GM12878 (cell line): Measurements from ENCODE around the gene PDCD6IP. TPM values are rescaled to one million over a fixed set of nuclear protein-coding genes. Genes with fewer than 3 reads are reported as not detected.

Source experiments
- HDGF ChIP-seq: fragments of 450-650 bp; IDR thresholded peaks from 2 replicates; pipeline ENCODE4 v1.6.1; 2016; ENCODE audit warnings: antibody characterized with exemption
- MLLT1 ChIP-seq: fragments of 450-650 bp; IDR thresholded peaks from 2 replicates; pipeline ENCODE4 v1.6.1; 2016; ENCODE audit warnings: mild to moderate bottlenecking
- PRDM15 ChIP-seq: fragments of 450-650 bp; formaldehyde crosslinking; IDR thresholded peaks from 2 replicates; pipeline ENCODE4 v1.4.0; 2020; ENCODE audit warnings: mild to moderate bottlenecking, moderate library complexity
- RAD21 ChIP-seq: IDR thresholded peaks from 2 replicates; pipeline ENCODE4 v1.6.1; 2011; ENCODE audit warnings: mild to moderate bottlenecking, low read depth, low read length, moderate library complexity; ENCODE audit not compliant: insufficient read depth
- SIN3A ChIP-seq: IDR thresholded peaks from 2 replicates; pipeline ENCODE4 v1.6.1; 2012; ENCODE audit warnings: low read depth, low read length, improper control_type of control experiment
- SP1 ChIP-seq: IDR thresholded peaks from one replicate; pipeline ENCODE4 v1.6.1; 2011; ENCODE audit warnings: low read depth, low read length
- SUZ12 ChIP-seq: fragments of 200-600 bp; sonication (generic); IDR thresholded peaks from one replicate; pipeline ENCODE4 v1.6.1; 2018; ENCODE audit warnings: antibody characterized with exemption, mild to moderate bottlenecking; ENCODE audit not compliant: unreplicated experiment
- polyA plus RNA-seq, 11 experiments: library from polyadenylated mRNA; depleted of rRNA in 4 of 11; unstranded in 6 of 11; stranded (reverse) in 5 of 11; fragments of >200 nt; fragmentation: Nextera tagmentation in 4 of 11; fragmentation: Illumina TruSeq in 1 of 11; extraction: Ambion mirVana in 4 of 11; extraction: Trizol in 1 of 11; gene quantifications; 1 replicate in 1 of 11; 2 replicates in 10 of 11; pipeline versions ENCODE4 v1.2.1 to v1.2.3, GENCODE V29; 2011 to 2016; ENCODE audit warnings: inconsistent platforms in 2 of 11, missing spikeins in 2 of 11, low read depth in 1 of 11
- total RNA-seq, 4 experiments: library from RNA; depleted of rRNA in 3 of 4; stranded (reverse); fragments of >200 nt in 3 of 4; fragmentation: Illumina TruSeq in 1 of 4; extraction: Trizol in 1 of 4; gene quantifications; 2 replicates each; pipeline versions ENCODE4 v1.2.1 to v1.2.3, GENCODE V29; 2013 to 2021

The PDCD6IP gene
- total and polyA plus RNA-seq, 10 of the 15 experiments (the other 5 are each of a cell fraction or from before 2014, with no cell fraction given): 16.0 to 169 (median 81.2) TPM

DNA sequence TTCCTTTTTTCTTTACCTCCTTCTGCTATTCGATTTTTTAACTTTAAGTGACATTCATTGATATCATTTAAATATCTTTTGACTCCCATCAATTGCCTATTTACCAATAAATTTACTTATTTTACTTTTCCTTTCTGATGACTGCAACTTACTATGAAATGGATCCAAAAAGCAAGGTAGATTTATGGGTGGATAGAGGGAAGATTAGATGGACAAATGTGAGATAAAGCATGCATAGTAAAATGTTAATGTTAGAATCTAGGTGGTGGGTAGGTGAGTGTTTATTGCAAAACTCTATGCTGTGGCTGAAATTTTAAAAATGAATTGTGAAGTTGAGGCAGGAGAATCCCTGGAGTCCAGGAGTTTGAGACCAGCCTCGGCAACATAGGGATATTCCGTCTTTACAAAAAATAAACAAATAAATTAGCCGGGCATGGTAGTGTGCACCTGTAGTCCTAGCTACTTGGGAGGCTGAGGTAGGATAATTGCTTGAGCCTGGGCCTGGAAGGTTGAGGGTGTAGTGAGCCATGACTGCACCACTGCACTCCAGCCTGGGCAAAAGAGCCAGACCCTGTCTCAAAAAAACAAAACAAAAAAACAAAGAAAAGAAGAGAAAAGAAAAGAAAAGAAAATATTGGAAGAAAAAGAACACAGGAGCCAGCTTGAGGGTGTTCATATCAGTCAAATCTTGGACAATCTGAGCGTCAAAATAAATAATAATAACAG, 6.1 kb upstream of the PDCD6IP start (continued):
- TF ChIP-seq SUZ12 (no peak), SP1 (no peak), HDGF (no peak), MLLT1 (no peak), RAD21 (no peak), PRDM15 (CRISPR knock-in tag) (no peak), SIN3A (no peak)
